NCI-H2196 (cell line): ENCODE measurements around the gene BAMBI.

ENCODE experiments used
- DNase-seq: peaks from one replicate; lab custom pipeline; 2025; ENCODE audit not compliant: unreplicated experiment; lab: John Stamatoyannopoulos, UW

BAMBI gene

GRCh38 chr10:28704464-28705161 is 27.3 kb downstream of the BAMBI start:
- DNase-seq = no peak

GRCh38 chr10:28705472-28705871 is 28.2 kb downstream of the BAMBI start:
- DNase-seq = no peak

- no peak for DNase-seq
Observed at GRCh38 chr10:28709001-28709710, 31.8 kb downstream of the BAMBI start.

GRCh38 chr10:28710202-28710886 is 33.0 kb downstream of the BAMBI start:
- DNase-seq = no peak

GRCh38 chr10:28711041-28711440 is 33.7 kb downstream of the BAMBI start:
- no peak for DNase-seq

- no peak for DNase-seq
Observed at GRCh38 chr10:28711776-28712175, 34.5 kb downstream of the BAMBI start.

GRCh38 chr10:28713626-28714352 is 36.5 kb downstream of the BAMBI start:
- no peak for DNase-seq

- DNase-seq = no peak
Observed at GRCh38 chr10:28714401-28715053, 37.2 kb downstream of the BAMBI start.

- no peak for DNase-seq
Observed at GRCh38 chr10:28715246-28715645, 37.9 kb downstream of the BAMBI start.

- no peak for DNase-seq
Observed at GRCh38 chr10:28715757-28716156, 38.4 kb downstream of the BAMBI start.

- no peak for DNase-seq
Observed at GRCh38 chr10:28716748-28717147, 39.4 kb downstream of the BAMBI start.

- DNase-seq = no peak
Observed at GRCh38 chr10:28717656-28718201, 40.4 kb downstream of the BAMBI start.

GRCh38 chr10:28719789-28720436 is 42.6 kb downstream of the BAMBI start:
- DNase-seq = no peak

- DNase-seq = no peak
Observed at GRCh38 chr10:28721318-28721951, 44.1 kb downstream of the BAMBI start.

- peak; percentile 22 for DNase-seq
Observed at GRCh38 chr10:28722065-28722803, 44.9 kb downstream of the BAMBI start.

GRCh38 chr10:28728366-28728765 is 51.0 kb downstream of the BAMBI start:
- no peak for DNase-seq

- no peak for DNase-seq
Observed at GRCh38 chr10:28730031-28730778, 52.9 kb downstream of the BAMBI start.

- no peak for DNase-seq
Observed at GRCh38 chr10:28732091-28732490, 54.8 kb downstream of the BAMBI start.
